Esophagus muscularis mucosa (tissue), 4 donors: ENCODE data around the gene MAST3. TPM values are rescaled to one million over a fixed set of nuclear protein-coding genes. Genes with fewer than 3 reads are reported as not detected.
A peak's percentile ranks its signal among the peaks of the same experiment; 100 is the strongest.

ENCODE experiments used
- DNase-seq: peaks from one replicate; pipeline ENCODE4 v3.0.0-alpha.2; 2017; ENCODE audit errors: extremely low spot score
- H3K27ac ChIP-seq, 4 donors: fragments of 200-600 bp; sonication (generic); replicated peaks in 1 of 4; 1 replicate in 3 of 4; 2 replicates in 1 of 4; pipeline ENCODE4 v1.5.1; 2016 to 2019; ENCODE audit warnings: mild to moderate bottlenecking in 1 of 4
- H3K27me3 ChIP-seq, 4 donors: fragments of 200-600 bp; sonication (generic); one replicate each; pipeline versions ENCODE4 v1.5.1 to v1.6.0; 2016 to 2019
- H3K36me3 ChIP-seq, 4 donors: fragments of 200-600 bp; sonication (generic); one replicate each; pipeline ENCODE4 v1.5.1; 2016 to 2019
- H3K4me1 ChIP-seq, 4 donors: fragments of 200-600 bp; sonication (generic); one replicate each; pipeline ENCODE4 v1.5.1; 2016 to 2019
- H3K4me3 ChIP-seq, 4 donors: fragments of 200-600 bp; sonication (generic); 1 replicate in 2 of 4; 2 replicates in 2 of 4; pipeline ENCODE4 v1.5.1; 2016 to 2019; ENCODE audit warnings: mild to moderate bottlenecking in 4 of 4, moderate library complexity in 1 of 4
- H3K9me3 ChIP-seq, 4 donors: fragments of 200-600 bp; sonication (generic); 1 replicate in 3 of 4; 2 replicates in 1 of 4; pipeline ENCODE4 v1.5.1; 2016 to 2019
- EP300 ChIP-seq: sonication (generic); formaldehyde crosslinking; IDR thresholded peaks from one replicate; pipeline ENCODE4 v1.6.1; 2017; ENCODE audit warnings: antibody characterized with exemption
- POLR2A ChIP-seq: fragments of 450-650 bp; IDR thresholded peaks from one replicate; pipeline ENCODE4 v1.6.1; 2017; ENCODE audit warnings: antibody characterized with exemption, moderate library complexity, mild to moderate bottlenecking, low read depth
- POLR2AphosphoS5 ChIP-seq, 2 donors: sonication (generic); formaldehyde crosslinking; IDR thresholded peaks; one replicate each; pipeline ENCODE4 v1.6.1; 2017; ENCODE audit warnings: antibody characterized with exemption in 2 of 2
- WGBS: methylation state at CpG from one replicate; pipeline ENCODE4 v1.1.5; 2018; 5-methylcytosine and 5-hydroxymethylcytosine counted together
- intact Hi-C: fragments of 100-400 bp; cut with DNase I; formaldehyde crosslinking; loops from one replicate; pipeline ENCODE4 v1.15.1; 2023
- small RNA-seq, 3 donors: library from RNA; depleted of rRNA; stranded (forward); fragments of <200 nt; gene quantifications; one replicate each; pipeline ENCODE3, GENCODE V24; 2016
- total RNA-seq, 4 donors: library from RNA; depleted of rRNA; stranded (reverse); fragments of >200 nt; gene quantifications; one replicate each; pipeline versions ENCODE4 v1.1.0 to v1.2.1, GENCODE V29; 2016
- TF ChIP-seq, protein P1 (sequence below), 3 experiments: fragments of 200-600 bp in 2 of 3; fragments of 450-650 bp in 1 of 3; sonication (generic) in 2 of 3; IDR thresholded peaks; one replicate each; pipeline ENCODE4 v1.5.1; 2017 to 2019; ENCODE audit warnings: antibody characterized with exemption in 3 of 3, mild to moderate bottlenecking in 2 of 3, moderate library complexity in 1 of 3

MAST3 gene
- total RNA-seq, 4 donors from 2014 or later: 5.0 to 8.5 (median 6.4) TPM

DNA sequence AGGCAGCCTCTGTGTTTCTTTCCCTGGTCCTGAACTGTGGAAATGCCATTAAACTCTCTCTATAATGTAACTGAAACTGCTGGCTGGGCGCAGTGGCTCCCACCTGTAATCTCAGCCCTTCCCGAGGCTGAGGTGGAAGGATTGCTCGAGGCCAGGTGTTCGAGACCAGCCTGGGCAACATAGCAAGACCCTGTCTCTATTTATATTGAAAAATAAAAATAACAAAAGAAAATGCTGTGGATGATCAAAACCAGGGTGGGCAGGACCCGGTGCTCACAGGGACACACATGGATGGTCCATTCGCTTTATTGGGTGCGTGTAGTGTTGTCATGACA, 98.9 kb downstream of the MAST3 start:
- Histone ChIP-seq H3K4me3 (no peak overlapping the region), H3K9me3 (no peaks in the 10 kb centered on the region), H3K27me3 (no peaks in the 10 kb centered on the region), H3K4me1 (peaks cover 18 to 36% (median 28%) of the 10 kb centered on the region in 4 donors), H3K27ac (peak overlapping the region in 3 of 4 donors; percentile 27 to 96 (median 90)), H3K36me3 (peaks cover 14 to 53% (median 48%) of the 10 kb centered on the region in 4 donors)
- 83% methylated on average over 7 of the region's 7 CpGs for WGBS
- intact Hi-C loops: no loop called here
- TF ChIP-seq, protein P1, sequence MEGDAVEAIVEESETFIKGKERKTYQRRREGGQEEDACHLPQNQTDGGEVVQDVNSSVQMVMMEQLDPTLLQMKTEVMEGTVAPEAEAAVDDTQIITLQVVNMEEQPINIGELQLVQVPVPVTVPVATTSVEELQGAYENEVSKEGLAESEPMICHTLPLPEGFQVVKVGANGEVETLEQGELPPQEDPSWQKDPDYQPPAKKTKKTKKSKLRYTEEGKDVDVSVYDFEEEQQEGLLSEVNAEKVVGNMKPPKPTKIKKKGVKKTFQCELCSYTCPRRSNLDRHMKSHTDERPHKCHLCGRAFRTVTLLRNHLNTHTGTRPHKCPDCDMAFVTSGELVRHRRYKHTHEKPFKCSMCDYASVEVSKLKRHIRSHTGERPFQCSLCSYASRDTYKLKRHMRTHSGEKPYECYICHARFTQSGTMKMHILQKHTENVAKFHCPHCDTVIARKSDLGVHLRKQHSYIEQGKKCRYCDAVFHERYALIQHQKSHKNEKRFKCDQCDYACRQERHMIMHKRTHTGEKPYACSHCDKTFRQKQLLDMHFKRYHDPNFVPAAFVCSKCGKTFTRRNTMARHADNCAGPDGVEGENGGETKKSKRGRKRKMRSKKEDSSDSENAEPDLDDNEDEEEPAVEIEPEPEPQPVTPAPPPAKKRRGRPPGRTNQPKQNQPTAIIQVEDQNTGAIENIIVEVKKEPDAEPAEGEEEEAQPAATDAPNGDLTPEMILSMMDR (IDR thresholded peaks at IDR 0.05): no peak
- no peak for TF ChIP-seq POLR2A
- no peak for TF ChIP-seq EP300
- no peak for DNase-seq

GRCh38 chr19:18197306-18197705, 99.7 kb downstream of the MAST3 start:
- intact Hi-C loops: no loop called here
- H3K36me3 ChIP-seq: peaks cover 14 to 60% (median 48%) of the 10 kb centered on the region in 4 donors
- H3K4me3 ChIP-seq: no peak overlapping the region
- DNase-seq: no peak
- peaks cover 13 to 28% (median 26%) of the 10 kb centered on the region in 4 donors for H3K4me1 ChIP-seq
- TF ChIP-seq POLR2AphosphoS5 (IDR thresholded peaks at IDR 0.05) (no peak), POLR2A (no peak), EP300 (no peak)
- TF ChIP-seq, protein P1 (IDR thresholded peaks at IDR 0.05): no peak
- 86% methylated on average over 18 of the region's 18 CpGs for WGBS
- no peaks in the 10 kb centered on the region for H3K9me3 ChIP-seq
- H3K27ac ChIP-seq: peak overlapping the region in 1 of 4 donors; percentile 90
- no peaks in the 10 kb centered on the region for H3K27me3 ChIP-seq

- H3K4me3 ChIP-seq: no peak overlapping the region
- H3K27me3 ChIP-seq: no peaks in the 10 kb centered on the region
- TF ChIP-seq EP300: no peak
- TF ChIP-seq, protein P1 (IDR thresholded peaks at IDR 0.05): no peak
- TF ChIP-seq POLR2AphosphoS5 (IDR thresholded peaks at IDR 0.05): no peak
- no peak for TF ChIP-seq POLR2A
- H3K9me3 ChIP-seq: no peaks in the 10 kb centered on the region
- WGBS: 76% methylated on average over 6 of the region's 6 CpGs
- peak overlapping the region in 1 of 4 donors; percentile 90 for H3K27ac ChIP-seq
- intact Hi-C loops: no loop called here
- peaks cover 14 to 60% (median 48%) of the 10 kb centered on the region in 4 donors for H3K36me3 ChIP-seq
- peaks cover 18 to 34% (median 31%) of the 10 kb centered on the region in 4 donors for H3K4me1 ChIP-seq
- no peak for DNase-seq
These were observed 100.4 kb downstream of the MAST3 start for GRCh38 chr19:18197941-18198340.

DNA sequence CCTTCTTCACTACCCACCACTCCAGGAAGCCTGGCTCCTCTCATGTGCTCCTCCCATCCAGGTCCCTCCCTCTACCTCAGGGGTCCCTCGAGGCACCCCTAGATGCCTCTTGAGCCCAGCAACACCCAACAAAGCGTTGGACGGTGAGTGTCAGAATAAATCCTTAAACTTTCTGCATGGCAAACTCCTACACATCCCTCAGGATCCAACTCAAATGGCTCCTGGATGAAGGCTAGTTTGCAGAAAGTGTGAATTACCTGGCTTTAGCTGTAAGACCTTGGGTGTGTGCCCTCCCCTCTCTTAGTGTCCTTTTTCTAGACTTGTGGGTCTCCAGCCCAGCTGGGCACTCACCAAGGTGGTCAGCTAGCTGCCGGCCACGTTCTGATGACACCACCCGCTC, 100.8 kb downstream of the MAST3 start:
- H3K27me3 ChIP-seq: no peaks in the 10 kb centered on the region
- TF ChIP-seq, protein P1 (IDR thresholded peaks at IDR 0.05): no peak
- no peak for TF ChIP-seq POLR2A
- TF ChIP-seq POLR2AphosphoS5 (IDR thresholded peaks at IDR 0.05): no peak
- TF ChIP-seq EP300: no peak
- no peak overlapping the region for H3K4me3 ChIP-seq
- no peaks in the 10 kb centered on the region for H3K9me3 ChIP-seq
- H3K36me3 ChIP-seq: peaks cover 14 to 60% (median 48%) of the 10 kb centered on the region in 4 donors
- no peak for DNase-seq
- H3K27ac ChIP-seq: no peak overlapping the region
- H3K4me1 ChIP-seq: peaks cover 22 to 38% (median 35%) of the 10 kb centered on the region in 4 donors
- intact Hi-C loops: no loop called here
- 92% methylated on average over 6 of the region's 6 CpGs for WGBS

Small RNA genes within 50 kb of the gene (small RNA-seq; reads per million reads assigned to genes)
- gene IFI30: 0 reads per million in 3 donors

Other genes with a start within 250 kb of the MAST3 start
- gene JAK3, start 249.8 kb upstream of the MAST3 start, total RNA-seq: 1 to 10 TPM; 2.1 to 8.9 (median 3.4) TPM
- 1,000 to 10,000 TPM; 1,042 to 1,624 (median 1,374) TPM for gene RPL18A, start 237.9 kb upstream of the MAST3 start, total RNA-seq
- under 1 TPM in 1 of 4 donors, not detected in 3; 0.17 TPM for gene SLC5A5, start 225.8 kb upstream of the MAST3 start, total RNA-seq
- gene CCDC124, start 164.8 kb upstream of the MAST3 start, total RNA-seq: 10 to 100 TPM; 51.2 to 97.4 (median 74.3) TPM
- gene KCNN1, start 130.7 kb upstream of the MAST3 start, total RNA-seq: under 1 TPM in 2 of 4 donors, not detected in 2; 0.17 to 0.23 TPM
- gene ARRDC2, start 89.6 kb upstream of the MAST3 start, total RNA-seq: 10 to 100 TPM; 30.6 to 69.2 (median 62.5) TPM
- 1 to 10 TPM in 1 of 4 donors, under 1 TPM in 3; 0.42 to 2.0 (median 0.83) TPM for gene IL12RB1, start 10.8 kb upstream of the MAST3 start, total RNA-seq
- gene PIK3R2, start 55.4 kb downstream of the MAST3 start, total RNA-seq: 10 to 100 TPM in 3 of 4 donors, 1 to 10 TPM in 1; 4.2 to 32.2 (median 19.4) TPM
- gene IFI30, start 76.0 kb downstream of the MAST3 start, total RNA-seq: 10 to 100 TPM; 22.4 to 92.8 (median 42.9) TPM
- gene MPV17L2, start 95.4 kb downstream of the MAST3 start, total RNA-seq: 10 to 100 TPM; 14.5 to 67.6 (median 21.2) TPM
- 1 to 10 TPM; 1.7 to 2.5 (median 1.9) TPM for gene RAB3A, start 106.3 kb downstream of the MAST3 start, total RNA-seq
- 1 to 10 TPM in 1 of 4 donors, under 1 TPM in 3; 0.17 to 1.2 (median 0.54) TPM for gene PDE4C, start 128.7 kb downstream of the MAST3 start, total RNA-seq
- 1 to 10 TPM in 3 of 4 donors, under 1 TPM in 1; 0.52 to 2.5 (median 1.3) TPM for gene IQCN, start 176.7 kb downstream of the MAST3 start, total RNA-seq
- 100 to 1,000 TPM; 325 to 457 (median 403) TPM for gene JUND, start 183.8 kb downstream of the MAST3 start, total RNA-seq
- 100 to 1,000 TPM in 1 of 4 donors, 10 to 100 TPM in 3; 86.8 to 116 (median 93.9) TPM for gene LSM4, start 225.3 kb downstream of the MAST3 start, total RNA-seq
- gene PGPEP1, start 242.8 kb downstream of the MAST3 start, total RNA-seq: 10 to 100 TPM; 15.0 to 50.3 (median 28.0) TPM